Stimulated activated CD8-positive, alpha-beta memory T cell treated with anti-CD3 and anti-CD28 coated beads, Interleukin-4, amount 100 ng/mL, for 1 hour (primary cell): ENCODE results near the gene MYO5B.

Experiments used
- DNase-seq, 2 donors: peaks; one replicate each; pipeline ENCODE4 v3.0.0-alpha.2; 2020; ENCODE audit warnings: low read depth in 2 of 2, low spot score in 1 of 2

MYO5B gene

GRCh38 chr18:50074404-50074803, 120.5 kb downstream of the MYO5B start:
- no peak for DNase-seq

DNA sequence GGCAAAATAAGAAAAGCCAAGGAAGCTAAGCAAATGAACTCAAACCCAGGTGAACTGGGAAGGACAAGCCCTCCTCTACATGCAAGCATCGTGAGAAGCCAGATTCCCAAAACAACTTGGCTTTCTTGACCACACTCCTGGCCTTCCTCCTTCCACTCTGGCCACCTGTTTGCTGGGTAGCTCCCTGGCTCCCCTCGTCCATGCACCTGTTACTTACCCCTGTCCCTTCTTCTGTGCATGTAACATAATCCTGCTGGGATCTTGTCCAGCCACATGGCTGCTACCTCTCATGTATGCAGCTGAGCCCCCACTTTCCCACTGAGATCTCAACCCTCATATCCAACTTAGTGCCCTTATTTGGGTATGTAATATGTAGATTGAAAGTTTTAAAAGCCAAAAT, 121.6 kb downstream of the MYO5B start:
- DNase-seq = no peak

- no peak for DNase-seq
Observed at GRCh38 chr18:50072146-50072545, 122.8 kb downstream of the MYO5B start.

- DNase-seq = no peak
Observed at GRCh38 chr18:50071397-50071796, 123.5 kb downstream of the MYO5B start.

DNA sequence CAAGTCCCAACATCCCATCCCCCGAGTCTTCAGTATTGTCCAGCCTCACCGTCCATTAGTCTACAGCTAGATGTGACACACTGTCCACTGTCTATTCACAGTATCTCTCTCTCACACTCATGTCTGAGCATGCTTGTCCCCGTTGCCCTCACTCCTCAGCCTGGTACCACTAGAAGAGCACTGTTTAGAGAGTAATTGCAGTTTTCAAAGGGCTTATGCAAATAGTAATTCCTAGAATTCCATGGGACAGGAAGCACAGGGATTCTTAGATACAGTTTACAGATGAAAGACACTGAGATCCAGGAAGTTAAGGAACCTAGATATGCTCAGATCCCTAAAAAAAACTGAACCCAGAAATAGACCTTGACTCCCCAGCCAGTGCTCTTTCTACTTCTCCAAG, 125.5 kb downstream of the MYO5B start:
- no peak for DNase-seq

- no peak for DNase-seq
Observed at GRCh38 chr18:50065527-50065926, 129.4 kb downstream of the MYO5B start.

DNA sequence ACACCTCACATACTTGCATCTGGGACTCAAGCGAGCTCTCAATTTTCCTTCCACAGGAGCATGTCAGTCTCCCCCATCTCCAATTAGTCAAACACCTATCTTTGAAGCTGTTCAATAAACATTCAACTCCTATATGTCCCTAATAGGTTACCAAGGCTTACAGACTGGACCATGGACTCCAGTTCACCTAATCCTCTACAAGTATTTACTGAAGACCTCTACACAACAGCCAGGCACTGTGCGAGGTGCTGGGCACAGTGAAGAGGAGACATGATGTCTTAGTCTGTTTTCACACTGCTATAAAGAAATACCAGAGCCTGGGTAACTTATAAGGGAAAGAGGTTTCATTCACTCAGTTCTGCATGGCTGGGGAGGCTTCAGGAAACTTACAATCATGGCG, 129.9 kb downstream of the MYO5B start:
- no peak for DNase-seq

DNA sequence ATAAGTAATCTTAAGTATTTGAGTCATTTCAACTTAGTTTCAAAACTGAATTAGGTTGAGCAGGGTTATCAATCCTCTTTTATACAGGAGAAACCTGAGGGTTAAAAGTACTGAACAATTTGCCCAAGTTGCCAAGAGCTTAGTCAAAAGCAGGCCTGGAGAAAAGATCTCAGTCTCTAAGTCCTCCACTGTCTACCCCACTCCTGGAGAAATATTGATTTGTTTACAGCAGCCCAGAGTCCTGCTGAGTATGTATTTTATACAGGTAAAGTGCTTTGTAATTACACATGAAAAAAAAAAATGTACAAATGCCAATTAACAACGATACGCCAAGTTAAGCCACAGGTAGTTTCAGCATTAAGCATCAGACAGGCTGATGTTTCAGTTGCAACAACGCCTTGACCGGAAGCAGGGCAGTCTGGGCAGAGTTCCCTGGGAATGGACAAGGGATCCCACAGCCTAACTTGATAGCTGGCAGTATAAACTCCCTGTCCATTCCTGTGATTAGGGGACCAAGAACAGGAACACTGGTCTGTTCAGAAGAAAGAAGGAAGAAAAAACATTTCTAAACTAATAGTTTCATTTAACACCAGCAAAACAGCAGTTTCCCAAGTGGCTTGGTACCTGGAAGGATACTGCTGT, 132.9 kb downstream of the MYO5B start:
- no peak for DNase-seq

GRCh38 chr18:50060822-50061221, 134.1 kb downstream of the MYO5B start:
- DNase-seq = no peak

- DNase-seq = no peak
Observed at GRCh38 chr18:50058731-50059130, 136.2 kb downstream of the MYO5B start.

GRCh38 chr18:50057009-50057408, 137.9 kb downstream of the MYO5B start:
- DNase-seq = no peak

DNA sequence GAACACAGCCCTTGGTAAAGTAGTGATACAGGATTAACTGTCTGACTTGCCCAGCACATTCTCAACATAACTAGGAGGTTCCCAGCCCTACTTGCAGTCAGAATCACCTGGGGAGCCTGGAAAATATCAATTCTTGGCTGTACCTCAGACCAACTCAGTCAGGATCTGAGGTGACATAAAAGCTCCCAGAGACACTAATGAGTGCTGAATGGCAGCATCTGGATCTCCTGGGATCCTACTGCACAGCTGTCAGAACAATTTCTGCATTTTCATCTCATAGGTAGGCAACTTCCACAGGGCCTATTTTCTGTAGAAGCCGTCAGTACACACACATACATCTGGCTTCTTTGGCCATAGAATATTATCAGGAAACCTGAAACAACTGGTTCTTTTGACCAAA, 138.8 kb downstream of the MYO5B start:
- no peak for DNase-seq

- DNase-seq = no peak
Observed at GRCh38 chr18:50055488-50055887, 139.5 kb downstream of the MYO5B start.

DNA sequence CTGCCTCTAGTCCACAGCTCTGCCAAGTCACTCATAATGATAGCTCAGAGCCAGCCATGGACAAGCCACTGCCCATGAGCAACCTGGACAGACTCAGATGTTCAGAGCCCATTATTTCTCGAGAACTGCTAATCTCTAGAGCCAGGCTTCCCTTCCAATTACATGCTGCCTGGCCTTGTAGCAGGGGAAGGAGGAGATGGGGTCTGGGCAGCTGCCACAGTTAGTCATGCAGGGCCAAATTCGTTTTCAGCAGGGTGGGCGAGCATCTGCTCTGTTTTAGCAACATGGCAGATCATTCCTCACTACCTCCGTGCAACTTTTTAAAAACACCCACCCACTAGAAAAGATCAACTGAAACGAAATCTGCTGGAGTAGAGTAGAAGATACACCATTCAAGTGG, 141.8 kb downstream of the MYO5B start:
- no peak for DNase-seq

DNA sequence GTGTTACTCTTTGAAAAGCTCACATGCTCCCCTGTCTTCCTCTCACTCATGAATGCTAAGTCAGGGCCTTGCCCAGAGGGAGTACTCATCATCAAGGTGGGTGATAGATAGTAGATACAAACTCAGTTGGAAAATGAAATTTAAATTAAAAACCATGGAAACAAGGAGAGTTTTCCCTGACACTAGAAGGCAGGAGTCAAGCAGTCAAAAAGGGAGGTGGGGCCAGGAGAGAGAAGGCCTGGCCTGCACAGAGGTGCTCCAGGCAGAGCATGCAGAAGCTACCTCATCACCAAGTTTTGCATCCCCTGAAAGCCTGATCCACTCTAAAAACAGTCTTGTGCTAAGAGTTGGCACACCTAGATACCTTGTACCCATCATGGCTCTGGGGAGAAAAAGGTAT, 143.7 kb downstream of the MYO5B start:
- DNase-seq = no peak

GRCh38 chr18:50045126-50045525, 149.8 kb downstream of the MYO5B start:
- DNase-seq = no peak

GRCh38 chr18:50044402-50044801, 150.5 kb downstream of the MYO5B start:
- DNase-seq = no peak

DNA sequence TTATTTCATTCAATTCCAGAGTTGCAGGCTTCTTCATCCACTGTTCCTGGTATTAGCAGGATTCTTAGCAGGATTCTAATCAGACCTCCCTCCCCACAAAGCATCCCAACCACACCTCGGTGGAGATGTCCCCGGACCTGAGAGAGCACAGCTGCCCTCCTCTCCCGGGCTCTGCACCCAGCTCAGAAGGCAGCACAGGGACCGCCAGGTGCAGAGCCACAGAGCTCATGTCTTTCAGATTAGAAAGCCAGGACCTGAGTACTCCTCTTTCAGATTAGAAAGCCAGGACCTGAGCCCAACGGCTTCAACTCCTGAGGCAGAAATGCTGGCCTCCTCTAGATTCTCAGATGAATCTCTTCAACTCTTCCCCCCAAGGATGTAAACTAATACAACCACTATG, 152.3 kb downstream of the MYO5B start:
- no peak for DNase-seq

GRCh38 chr18:50039746-50040145, 155.2 kb downstream of the MYO5B start:
- DNase-seq = no peak

- DNase-seq = no peak
Observed at GRCh38 chr18:50038448-50038847, 156.5 kb downstream of the MYO5B start.

- no peak for DNase-seq
Observed at GRCh38 chr18:50034029-50034428, 160.9 kb downstream of the MYO5B start.

GRCh38 chr18:50033004-50033403, 161.9 kb downstream of the MYO5B start:
- DNase-seq = no peak

DNA sequence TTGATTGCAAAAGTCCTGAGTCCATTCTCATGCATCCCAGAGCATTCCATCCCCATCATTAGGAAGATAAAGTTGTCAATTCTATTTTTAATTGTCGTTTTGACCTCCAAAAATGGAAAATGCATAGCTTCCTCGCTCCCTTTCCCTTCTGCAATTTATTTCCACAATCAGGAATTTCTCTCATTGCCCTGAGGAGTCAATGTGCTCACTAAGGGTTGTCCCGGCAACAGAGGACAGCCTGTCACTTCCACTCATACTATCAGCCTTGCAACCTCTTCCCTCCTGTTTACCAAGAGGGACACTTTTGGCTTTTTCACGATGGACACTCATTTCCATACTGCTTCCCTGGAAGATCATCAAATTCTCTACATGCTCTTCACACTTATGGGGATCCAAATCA, 164.8 kb downstream of the MYO5B start:
- DNase-seq = no peak

DNA sequence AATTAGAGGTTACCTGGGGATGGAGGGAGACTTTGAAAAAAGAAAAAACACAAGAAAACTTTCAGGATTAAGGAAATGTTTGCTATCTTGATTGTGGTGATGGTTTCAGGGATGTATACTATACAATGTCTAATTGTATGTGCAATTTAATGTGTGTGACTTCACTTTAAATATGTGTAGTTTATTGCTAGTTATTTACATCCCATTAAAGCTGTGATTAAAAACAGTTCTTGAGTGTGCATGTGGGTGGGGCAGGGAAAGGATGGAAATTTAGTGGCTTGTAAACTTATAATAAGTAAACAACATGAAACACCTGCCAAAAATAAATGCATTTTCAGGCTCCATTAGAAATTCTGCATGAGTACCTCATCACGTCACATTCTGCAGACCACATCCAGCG, 167.0 kb downstream of the MYO5B start:
- DNase-seq = no peak
